OCI-LY3 (cell line): ENCODE measurements around the gene PIP5K1C.

Source experiments
- EZH2phosphoT487 ChIP-seq: fragments of 200-600 bp; shearing (Covaris generic); IDR thresholded peaks from 2 replicates; pipeline ENCODE4 v1.6.1; 2018; ENCODE audit warnings: antibody characterized with exemption, mixed run types, low read depth
- TF ChIP-seq, protein P1 (sequence below): fragments of 200-600, 300-600 bp; sonication (generic); IDR thresholded peaks from 2 replicates; pipeline ENCODE4 v1.5.1; 2014; ENCODE audit warnings: antibody characterized with exemption, low read length, low read depth

DNA sequence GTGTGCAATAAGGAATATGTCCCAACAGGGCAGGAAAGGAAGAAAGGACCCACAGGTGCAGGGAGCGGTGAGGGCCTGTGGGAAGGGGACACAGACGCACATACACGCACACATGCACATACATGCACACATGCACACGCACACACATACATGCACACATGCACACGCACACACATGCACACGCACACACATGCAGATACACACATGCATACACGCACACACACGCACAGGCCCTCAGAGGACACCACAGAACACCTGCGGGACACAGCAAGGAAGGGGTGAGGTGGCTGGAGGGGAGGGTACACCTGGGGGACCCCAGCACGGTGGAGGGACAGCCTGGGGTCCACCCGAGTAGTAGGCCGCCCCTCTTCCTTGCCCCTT is 12.9 kb downstream of the PIP5K1C start:
- TF ChIP-seq, protein P1, sequence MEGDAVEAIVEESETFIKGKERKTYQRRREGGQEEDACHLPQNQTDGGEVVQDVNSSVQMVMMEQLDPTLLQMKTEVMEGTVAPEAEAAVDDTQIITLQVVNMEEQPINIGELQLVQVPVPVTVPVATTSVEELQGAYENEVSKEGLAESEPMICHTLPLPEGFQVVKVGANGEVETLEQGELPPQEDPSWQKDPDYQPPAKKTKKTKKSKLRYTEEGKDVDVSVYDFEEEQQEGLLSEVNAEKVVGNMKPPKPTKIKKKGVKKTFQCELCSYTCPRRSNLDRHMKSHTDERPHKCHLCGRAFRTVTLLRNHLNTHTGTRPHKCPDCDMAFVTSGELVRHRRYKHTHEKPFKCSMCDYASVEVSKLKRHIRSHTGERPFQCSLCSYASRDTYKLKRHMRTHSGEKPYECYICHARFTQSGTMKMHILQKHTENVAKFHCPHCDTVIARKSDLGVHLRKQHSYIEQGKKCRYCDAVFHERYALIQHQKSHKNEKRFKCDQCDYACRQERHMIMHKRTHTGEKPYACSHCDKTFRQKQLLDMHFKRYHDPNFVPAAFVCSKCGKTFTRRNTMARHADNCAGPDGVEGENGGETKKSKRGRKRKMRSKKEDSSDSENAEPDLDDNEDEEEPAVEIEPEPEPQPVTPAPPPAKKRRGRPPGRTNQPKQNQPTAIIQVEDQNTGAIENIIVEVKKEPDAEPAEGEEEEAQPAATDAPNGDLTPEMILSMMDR = no peak
- TF ChIP-seq EZH2phosphoT487 = no peak
